ENCODE measurements around the gene MACROD1.

DNA sequence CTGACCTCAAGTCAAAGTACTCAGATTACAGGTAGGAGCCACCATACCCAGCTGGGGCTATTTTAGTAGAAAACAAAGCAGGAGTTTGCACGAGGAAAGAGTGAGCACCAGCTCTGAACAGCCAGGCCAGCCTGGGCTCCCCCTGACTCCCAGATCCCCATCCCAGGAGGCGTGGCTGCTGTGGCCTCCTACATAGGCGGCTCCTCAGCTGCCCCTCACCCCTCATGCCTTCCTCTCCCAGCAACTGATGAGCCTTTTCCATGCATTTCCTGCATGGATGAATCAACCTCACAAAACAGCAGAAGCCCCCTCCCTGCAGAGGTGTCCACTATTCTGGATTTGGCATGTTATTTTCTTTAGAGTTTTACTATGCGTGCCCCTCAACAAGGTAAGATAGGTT lies 140.7 kb downstream of the MACROD1 start:
- TF ChIP-seq CTCF (IDR thresholded peaks at IDR 0.05; ENCODE audit: insufficient read depth, low read length, poor library complexity, severe bottlenecking) (no peak), EZH2phosphoT487 (conservative IDR thresholded peaks at IDR 0.05; ENCODE audit: low read length) (no peak)
